GM12892 (cell line): ENCODE results near the gene ADAMTS2.

ENCODE experiments used
- POLR2A ChIP-seq: IDR thresholded peaks from 2 replicates; pipeline ENCODE4 v1.6.1; 2011; ENCODE audit warnings: low read depth, low read length, control low read depth
- POLR2AphosphoS5 ChIP-seq: IDR thresholded peaks from 2 replicates; pipeline ENCODE4 v1.6.1; 2011; ENCODE audit warnings: low read depth, low read length, control low read depth
- TAF1 ChIP-seq: IDR thresholded peaks from 2 replicates; pipeline ENCODE4 v1.6.1; 2011; ENCODE audit warnings: low read depth, mild to moderate bottlenecking, control low read depth, low read length, borderline replicate concordance

- no peak for TF ChIP-seq POLR2A
- no peak for TF ChIP-seq POLR2AphosphoS5
- TF ChIP-seq TAF1: no peak
Observed at GRCh38 chr5:179319741-179320281, 25.4 kb downstream of the ADAMTS2 start.
